ENCODE data around the gene MCM5. TPM values are rescaled to one million over a fixed set of nuclear protein-coding genes. Genes with fewer than 3 reads are reported as not detected.
"Not testable (repeated sequence)": the region's sequence is repeated elsewhere in the genome, so short reads cannot be mapped to it uniquely, and the experiment has no call there.

MCM5 gene
- total RNA-seq, 1 donor from 2014 or later, result 34.4 TPM

DNA sequence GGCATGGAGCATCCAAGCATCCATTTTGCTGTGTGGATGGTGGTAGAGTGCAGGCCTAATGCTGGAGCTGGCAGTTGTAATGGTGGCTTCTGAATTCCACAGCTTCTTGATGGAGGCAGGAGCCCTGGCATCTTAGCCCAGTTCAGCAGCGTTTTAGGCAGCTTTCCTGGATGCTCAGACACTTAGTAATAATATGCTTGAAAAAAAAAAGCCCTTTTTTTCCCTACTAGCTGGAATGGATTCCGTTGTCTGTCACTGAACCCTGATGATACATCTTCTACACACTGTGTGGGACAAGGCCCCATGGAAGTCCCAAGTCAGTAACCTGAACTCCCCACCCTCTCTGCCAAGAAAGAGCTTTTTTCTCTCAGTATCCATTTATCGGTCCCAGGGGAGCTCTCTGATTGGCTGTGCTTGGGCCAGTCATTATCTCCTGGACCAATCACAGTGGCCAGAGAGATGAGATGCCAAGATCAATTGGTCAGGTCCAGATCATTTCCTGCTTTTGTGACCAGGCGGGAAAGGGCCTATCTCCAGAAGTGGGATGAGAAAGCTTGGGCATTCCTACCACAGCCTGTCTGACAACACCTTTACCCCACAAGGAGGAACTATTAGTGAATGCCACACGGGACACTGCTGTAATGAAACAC is 34.2 kb downstream of the MCM5 start:
- ATAC-seq, result no peak

DNA sequence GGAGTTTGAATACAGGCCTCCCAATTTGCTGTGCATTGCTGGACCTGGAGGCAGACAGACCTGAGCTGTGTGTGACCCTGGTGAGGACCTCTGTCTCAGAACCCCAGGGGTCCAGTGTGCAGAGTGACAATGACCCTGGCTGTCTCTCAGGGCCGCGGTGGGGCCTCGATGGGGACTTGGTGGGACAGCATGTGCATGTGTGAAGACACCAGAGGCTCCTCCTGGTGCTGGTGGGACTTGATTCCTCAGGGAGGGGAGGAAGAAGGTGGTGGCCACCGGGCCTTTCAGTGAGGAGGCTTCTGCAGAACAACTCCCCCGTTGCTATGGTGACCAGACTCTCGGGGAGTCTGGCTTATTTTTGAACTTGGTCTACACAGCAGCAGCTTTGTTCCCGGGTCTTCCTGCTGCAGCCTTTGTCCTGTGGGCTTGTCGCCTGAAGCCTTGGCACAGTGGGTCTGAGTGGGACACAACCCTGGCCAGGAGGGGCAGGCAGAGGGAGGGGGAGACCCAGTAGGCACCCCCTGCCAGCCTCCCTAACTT is 35.3 kb downstream of the MCM5 start:
- ATAC-seq, result no peak

DNA sequence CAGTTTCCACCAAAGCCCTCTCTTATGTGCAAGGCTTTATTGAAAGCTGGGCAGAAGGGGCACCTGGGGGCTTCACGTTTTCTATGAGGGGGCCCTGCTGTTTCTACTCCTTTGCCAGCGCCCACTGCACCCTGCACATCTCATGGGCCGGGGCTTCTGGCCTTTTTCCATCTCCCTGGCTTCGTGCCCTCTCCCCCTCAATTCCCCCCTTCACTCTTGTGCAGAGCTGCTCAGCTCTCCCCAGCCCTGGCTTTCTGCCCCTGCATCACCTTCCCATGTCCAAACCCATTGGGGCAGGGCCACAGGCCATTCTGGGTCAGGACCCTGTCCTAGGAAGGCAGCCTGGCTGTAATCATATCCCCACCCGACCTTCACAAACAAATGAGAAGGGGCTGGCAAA is 36.5 kb downstream of the MCM5 start:
- no peak for ATAC-seq

DNA sequence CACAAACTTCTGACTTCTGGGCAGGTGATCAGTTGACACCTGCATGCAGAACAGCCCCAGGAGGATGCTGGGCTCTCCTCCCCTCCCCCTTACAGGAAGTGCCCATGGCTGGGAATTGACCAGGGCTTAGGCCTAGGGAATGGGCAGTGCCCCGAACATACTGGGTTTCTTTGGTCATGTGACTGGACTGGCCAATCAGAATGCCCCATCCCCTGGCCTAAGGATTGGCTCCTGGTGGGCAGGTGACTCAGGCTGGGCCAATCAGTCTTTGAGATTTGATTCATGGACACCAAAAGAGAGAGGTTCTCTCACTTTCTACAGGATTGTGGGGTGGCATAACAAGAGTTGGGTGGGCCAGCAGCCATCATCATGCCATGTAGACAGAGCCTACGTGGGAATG is 37.1 kb downstream of the MCM5 start:
- ATAC-seq, result no peak

DNA sequence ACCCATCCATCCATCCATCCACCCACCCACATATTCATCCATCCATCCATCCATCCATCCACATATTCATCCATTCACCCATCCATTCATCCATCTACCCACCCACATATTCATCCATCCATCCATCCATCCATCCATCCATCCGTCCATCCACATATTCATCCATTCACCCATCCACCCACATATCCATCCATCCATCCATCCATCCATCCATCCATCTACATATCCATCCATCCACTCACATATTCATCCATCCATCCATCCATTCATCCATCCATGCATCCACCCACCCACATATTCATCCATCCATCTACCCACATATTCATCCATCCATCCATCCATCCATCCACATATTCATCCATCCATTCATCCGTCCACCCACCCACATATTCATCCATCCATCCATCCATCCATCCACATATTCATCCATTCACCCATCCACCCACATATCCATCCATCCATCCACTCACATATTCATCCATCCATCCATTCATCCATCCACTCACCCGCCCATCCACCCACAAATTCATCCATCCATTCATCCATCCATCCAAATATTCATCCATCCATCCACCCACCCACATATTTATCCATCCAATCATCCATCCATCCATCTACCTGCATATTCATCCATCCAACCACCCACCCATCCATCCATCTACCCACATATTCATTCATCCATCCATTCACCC is 38.9 kb downstream of the MCM5 start:
- not testable (repeated sequence) for ATAC-seq

DNA sequence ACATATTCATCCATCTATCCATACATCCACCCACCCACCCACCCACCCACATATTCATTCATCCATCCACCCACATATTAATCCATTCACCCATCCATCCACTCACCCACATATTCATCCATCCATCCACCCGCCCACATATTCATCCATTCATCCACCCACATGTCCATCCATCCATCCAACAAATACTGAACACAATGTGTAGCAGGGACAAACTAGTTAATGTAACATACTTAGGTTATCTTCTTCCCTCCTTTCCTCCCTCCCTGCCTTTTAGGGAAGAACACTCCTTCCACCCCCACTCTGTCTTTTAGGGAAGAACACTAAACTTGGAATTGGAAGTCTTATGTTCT is 39.4 kb downstream of the MCM5 start:
- no peak for ATAC-seq

DNA sequence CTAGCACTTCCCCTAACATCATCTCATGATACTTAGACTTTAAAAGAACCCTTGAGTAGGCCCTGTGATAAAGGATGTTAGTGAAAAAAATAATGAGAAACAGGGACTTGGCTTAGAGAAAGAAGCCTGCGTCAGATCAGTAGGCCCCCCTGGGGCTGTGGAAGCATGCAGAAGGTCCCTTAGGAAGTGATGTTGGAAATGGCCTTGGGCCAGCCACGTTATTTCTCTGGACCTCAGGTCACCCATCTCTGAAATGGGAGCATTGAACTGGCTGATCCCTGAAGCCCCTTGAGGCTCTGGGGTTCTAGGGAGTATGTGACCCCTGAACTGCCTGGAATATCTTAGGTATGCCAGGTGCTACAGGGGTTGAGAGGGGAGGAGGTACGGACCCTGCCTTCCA is 40.2 kb downstream of the MCM5 start:
- no peak for ATAC-seq

DNA sequence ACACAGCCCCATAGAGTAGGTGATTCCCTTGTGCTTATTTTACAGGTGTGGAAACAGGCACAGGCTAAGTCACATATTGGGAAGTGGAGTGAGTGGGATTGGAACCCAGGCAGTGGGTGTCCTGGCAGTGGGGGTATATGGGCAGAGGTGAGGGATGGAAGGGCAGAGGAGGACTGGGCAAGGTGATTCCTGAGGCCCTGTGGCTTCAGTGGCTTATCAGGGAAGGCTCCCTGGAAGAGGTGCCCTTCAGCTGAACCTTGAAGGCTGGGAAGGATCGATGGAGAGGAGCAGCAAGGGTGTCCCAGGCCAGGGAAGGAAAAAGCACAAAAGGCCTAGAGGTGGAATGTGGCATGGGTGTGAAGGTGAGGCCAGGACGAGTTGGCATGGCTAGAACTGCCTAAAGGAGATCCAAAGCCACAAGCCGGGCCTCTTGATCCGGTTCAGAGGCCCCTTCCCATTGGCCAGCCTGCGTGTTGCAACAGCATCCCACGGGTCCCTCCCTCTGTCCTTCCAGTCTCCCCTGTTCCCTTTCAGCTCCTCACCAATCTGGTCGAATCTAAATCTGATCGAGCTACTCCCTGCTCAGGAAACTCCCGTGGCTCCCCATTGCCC is 41.7 kb downstream of the MCM5 start:
- ATAC-seq, result no peak

DNA sequence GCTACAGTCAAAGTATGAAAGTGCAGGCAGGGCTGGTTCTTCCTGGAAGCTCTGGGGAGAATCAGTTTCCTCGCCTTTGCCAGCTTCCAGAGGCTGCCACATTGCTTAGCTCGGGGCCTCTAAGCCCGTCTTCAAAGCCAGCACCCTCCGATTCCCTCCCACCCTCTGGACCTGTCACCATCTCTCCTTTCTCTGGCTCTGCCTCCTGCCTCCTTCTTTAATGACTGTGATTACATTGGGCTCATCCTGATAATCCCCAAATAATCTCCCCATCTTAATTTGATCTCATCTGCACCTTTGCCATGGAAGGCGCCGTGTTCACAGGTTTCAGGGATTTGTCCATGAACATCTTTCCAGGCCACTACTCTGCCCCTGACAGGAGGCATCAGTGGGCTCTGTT is 42.5 kb downstream of the MCM5 start:
- ATAC-seq, result no peak

DNA sequence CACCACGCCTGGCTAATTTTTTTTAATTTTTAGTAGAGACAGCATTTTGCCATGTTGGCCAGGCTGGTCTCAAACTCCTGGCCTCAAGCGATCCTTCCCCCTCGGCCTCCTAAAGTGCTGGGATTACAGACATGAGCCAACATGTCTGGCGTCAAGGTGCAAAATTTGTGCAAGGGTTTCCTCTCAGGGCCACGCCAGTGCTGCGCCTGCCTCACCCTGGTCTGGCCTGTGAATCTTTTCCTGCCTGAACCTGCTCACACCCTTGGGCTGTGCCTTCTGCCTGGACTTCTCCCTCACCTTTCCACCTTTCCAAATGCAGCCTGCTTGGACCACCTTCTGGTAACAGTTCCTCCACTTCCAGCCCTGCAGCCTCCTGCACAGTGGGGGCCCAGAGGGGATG is 43.4 kb downstream of the MCM5 start:
- peak; percentile 65 for ATAC-seq

DNA sequence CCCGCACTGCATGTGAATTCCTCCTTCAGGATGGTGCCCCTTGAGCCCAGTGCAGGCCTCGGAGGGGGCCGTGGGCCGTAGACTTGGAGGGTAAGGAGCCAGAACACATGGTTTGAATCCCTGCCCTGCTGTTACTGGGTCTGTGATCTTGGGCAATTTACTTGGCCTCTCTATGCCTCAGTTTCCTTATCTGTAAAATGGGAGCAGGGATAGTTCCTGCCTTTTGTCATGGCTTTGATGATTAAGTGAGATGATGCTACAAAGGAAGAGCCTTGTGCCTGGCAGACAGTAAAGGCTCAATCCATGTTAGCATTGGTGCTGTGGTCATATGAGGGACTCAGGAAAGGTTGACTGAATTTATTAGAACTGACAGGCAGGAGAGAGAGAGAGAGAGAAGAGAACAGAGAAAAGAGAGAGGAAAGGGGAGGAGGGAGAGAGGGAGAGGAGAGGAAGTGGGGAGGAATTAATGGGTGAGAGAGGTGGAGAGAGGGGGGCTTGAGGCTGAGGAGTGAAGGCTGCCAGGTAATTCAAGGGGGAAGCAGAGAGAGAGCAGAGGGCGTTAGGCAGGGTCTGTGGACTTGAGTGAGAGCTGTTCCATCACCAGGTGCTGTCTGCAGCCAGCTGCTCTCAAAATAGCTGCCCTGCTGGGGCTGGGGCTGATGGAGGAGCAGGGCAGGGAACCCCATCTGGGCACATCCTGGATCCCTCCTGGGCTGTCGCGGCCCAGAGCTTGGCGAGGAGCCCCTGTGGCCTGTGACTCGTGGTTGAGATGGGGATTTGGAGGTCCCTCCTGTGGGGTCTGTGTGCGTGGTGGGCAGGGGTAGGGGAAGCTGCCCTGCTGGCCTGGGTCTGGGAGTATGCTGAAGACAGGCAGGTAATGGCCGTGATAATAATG is 44.1 kb downstream of the MCM5 start:
- peak; percentile 2 for ATAC-seq

DNA sequence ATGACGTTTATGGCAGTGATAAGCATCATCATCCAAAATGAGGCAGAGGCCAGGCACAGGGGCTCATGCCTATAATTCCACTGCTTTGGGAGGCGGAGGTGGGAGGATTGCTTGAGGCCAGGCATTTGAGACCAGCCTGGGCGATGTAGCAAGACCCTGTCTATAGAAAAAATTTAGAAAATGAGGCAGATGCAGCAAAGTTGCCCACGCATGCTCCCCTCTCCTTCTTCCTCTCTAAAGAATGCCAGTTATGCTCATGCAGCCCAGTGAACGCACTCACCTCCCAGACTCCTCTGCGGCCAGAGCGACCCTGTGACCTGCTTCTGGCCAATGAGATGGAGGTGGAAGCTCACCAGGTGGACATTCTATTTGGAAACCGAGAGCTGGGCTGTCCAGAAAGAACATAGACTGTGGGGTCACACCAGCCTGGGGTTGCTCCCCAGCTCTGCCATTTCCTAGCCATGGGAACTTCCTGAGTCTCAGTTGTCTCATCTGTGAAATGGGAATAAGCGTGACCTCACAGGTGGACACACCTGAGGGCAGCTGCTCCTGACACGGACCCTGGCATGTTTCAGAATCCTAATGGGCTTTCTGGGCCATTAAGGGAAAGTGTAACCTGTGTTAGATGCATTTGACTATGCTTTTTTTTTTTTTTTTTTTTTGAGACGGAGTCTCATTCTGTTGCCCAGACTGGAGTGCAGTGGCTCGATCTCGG is 44.9 kb downstream of the MCM5 start:
- no peak for ATAC-seq

DNA sequence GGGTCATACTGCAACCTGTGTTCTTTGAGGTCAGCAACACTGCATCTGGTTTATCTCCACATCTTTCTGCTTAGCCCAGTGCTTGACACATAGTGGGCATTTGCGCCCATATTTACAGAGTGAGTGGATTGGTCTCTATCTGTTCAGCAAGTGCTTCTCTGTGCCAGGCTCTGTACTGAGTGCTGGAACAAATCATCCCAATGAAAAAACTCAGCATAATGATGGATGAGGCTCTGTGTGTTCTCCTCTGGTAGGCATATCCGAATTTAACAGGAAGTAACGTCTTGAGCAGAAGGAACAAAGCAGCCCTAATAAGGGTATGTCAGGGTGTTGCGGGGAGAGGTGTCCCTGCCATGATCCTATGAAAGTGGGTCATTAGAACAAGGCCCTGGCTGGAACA is 46.0 kb downstream of the MCM5 start:
- ATAC-seq, result no peak

DNA sequence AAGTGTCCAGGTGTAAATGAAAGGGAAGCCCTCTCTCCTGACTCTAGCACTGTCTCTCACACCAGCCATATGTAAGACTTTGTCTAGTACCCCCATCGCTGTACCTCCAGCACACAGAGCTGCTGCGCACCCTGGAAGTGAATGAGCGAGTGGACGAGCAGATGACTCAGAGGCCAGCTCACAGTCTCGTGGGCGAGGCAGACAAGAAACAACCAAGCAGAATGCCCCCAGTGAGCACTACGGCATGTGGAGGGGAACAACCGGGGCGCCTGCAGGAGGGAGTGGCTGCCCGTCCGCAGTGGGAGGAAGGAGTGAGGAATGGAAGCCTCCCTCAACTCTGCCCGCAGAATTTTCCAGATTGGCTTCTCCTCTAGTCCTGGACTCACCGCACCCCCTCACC is 46.4 kb downstream of the MCM5 start:
- ATAC-seq, result peak; percentile 63

DNA sequence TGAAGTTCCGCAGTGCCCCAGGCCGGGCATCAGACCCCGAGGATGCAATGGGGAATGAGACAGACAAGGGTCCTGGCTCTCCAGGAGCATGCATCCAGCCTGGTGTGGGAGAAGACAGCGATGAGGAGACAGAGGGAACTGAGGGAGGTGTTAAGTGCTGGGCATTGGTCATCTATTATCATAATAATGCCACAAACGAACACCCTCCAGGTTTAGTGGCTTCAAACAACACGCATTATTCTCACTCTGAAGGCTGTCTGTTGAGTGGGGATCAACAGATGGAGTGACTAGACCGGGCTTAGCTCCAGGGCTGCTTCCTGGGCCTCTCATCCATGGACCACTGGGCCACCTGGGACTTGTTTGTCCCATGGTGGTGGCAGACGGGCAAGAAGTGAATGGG is 48.6 kb downstream of the MCM5 start:
- ATAC-seq, result no peak

DNA sequence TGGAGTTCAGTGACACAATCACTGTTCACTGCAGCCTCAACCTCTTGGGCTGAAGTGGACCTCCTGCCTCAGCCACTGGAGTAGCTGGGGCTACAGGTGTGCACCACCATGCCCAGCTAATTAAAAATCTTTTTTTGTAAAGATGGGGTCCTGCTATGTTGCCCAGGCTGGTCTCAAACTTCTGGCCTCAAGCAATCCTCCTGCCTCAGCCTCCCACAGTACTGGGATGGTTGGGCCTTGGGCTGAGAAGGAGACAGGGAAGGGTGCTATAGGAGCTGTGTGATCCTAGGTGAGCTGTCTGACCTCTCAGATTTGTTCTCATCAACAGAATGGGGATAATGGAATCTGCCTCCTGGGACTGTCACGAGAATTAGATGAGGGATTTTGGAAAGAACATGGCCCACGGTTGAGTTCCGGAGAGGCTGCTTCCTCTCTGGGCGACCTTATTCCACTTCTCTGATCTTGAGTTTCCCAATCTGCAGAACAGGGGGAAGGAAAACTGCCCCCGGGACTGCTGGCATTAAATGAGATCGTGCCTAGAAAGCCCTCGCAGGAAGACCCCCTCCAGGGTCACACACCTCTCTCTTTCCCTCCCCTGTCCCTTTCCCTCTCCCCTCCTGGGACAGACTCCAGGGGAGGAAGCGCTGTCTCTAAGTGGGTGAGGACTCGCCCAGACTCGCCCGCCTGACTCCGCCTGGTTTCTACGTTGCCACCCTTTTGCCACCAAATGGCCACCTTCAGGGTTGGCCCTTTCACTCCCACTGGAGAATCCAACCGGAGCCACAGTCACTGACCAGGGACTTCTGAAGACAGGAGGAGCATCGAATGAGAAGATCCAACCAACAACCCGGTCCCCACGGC is 50.1 kb downstream of the MCM5 start:
- no peak for ATAC-seq

DNA sequence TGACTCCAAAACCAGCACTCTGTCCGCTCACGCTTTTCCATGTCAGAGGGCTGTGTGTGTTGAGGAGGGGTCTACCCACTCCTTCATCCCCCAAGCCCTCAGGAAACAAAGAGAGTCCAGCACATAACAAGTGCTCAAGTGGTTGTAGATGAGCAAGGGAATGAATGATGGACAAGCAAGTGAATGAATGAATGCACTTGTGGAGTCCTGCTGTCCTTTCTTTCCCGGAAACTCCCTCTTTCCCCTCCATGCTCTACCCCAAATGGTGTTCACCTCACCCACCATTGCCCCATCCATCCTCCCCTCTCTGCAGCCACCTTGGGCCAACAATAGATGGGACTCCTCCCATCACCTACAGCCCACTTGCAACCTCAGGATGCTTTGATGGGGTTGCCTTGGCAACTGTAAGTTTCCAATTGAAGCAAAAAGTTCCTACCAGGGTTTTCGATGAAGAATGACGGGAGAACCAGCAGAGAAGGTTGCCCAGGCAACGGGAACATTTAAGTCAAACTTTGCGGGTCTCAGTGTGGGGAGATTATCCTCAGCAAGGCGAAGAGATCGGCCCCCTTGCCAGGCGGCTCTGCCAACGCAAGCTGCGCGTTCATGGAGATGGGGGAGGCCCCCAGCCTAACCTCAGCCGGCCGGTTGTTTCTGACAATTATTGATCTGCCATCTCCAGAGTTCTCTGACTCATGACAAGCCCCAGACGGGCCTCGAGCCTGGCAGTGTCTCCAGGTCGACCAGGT is 51.1 kb downstream of the MCM5 start:
- no peak for ATAC-seq

DNA sequence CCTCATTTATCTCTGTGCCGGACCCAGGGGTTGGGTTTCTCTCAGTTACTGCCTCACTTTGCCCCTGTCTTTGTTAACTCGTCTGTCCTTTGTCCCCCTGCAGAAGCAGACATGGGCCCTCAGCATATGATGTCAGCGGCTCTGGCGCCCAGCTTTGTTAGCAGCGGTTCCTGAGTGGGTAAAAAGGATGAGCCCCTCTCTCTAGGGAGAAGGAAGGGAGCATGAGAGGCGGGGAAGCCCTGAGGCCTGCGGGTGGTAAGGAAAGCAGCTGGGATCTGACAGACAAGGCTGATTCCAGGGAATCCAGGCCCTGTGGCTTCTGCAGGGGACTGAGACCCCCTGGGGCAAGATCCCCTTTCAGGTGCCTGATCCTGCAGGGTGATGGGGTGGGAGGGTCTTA is 51.7 kb downstream of the MCM5 start:
- ATAC-seq, result no peak

DNA sequence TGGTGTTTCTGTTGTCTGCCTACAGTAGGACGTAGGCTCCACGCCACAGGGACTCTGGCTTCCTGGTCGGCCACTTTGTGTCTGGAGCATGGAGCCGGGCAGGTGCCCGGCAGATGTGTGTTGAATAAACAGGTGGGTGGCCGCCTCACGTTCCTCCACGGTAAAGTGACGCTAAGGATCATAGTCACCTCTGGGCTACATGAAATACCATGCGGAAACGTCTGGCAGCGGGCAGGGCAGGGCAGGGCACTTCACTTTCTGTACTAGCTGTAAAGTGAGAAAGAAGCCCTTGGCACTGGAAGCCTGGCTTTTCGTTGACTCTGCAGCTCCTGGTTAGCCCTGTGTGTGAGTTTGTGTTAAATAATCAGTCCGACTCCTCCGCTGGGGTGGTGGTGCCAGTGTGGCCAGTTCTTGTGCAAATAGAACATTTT is 52.4 kb downstream of the MCM5 start:
- no peak for ATAC-seq
